Kidney (tissue), 14 donors: Measurements from ENCODE around the gene PDX1. TPM values are rescaled to one million over a fixed set of nuclear protein-coding genes. Genes with fewer than 3 reads are reported as not detected.

Experiments
- DNase-seq, 5 donors: peaks; one replicate each; pipeline ENCODE4 v3.0.0-alpha.2; 2013 to 2020
- FAIRE-seq: peaks from 2 replicates; lab custom pipeline; 2012; peaks lifted over from hg19 to GRCh38; lab: Jason Lieb, UNC
- H3K27ac ChIP-seq, 2 donors: one replicate each; pipeline ENCODE4 v1.7.0; 2013; ENCODE audit warnings: low read depth in 2 of 2, low read length in 2 of 2, inconsistent platforms in 1 of 2
- H3K27me3 ChIP-seq: one replicate; pipeline ENCODE4 v1.7.1; 2013; ENCODE audit warnings: low read length, inconsistent platforms; ENCODE audit not compliant: control insufficient read depth, insufficient read depth
- H3K36me3 ChIP-seq, 3 donors: one replicate each; pipeline versions ENCODE4 v1.7.0 to v1.7.1; 2013; ENCODE audit warnings: low read length in 3 of 3, control low read depth in 1 of 3, inconsistent platforms in 1 of 3; ENCODE audit not compliant: insufficient read depth in 3 of 3, control insufficient read depth in 2 of 3
- H3K4me1 ChIP-seq, 3 donors: one replicate each; pipeline versions ENCODE4 v1.7.0 to v1.7.1; 2013; ENCODE audit warnings: low read length in 3 of 3, inconsistent platforms in 1 of 3, low read depth in 1 of 3; ENCODE audit not compliant: control insufficient read depth in 2 of 3, insufficient read depth in 2 of 3
- H3K4me3 ChIP-seq, 3 donors: one replicate each; pipeline versions ENCODE4 v1.7.0 to v1.8.1; 2013; ENCODE audit warnings: low read length in 3 of 3, control low read depth in 1 of 3, inconsistent platforms in 1 of 3
- H3K9ac ChIP-seq, 3 donors: one replicate each; pipeline versions ENCODE4 v1.7.0 to v1.7.1; 2013; ENCODE audit warnings: low read length in 3 of 3, control low read depth in 1 of 3, inconsistent platforms in 1 of 3
- H3K9me3 ChIP-seq, 3 donors: one replicate each; pipeline versions ENCODE4 v1.7.0 to v1.7.1; 2013; ENCODE audit warnings: low read length in 3 of 3, control low read depth in 1 of 3, inconsistent platforms in 1 of 3; ENCODE audit not compliant: control insufficient read depth in 2 of 3, insufficient read depth in 1 of 3
- CTCF ChIP-seq: IDR thresholded peaks from 3 replicates; pipeline ENCODE4 v1.5.1; 2012; ENCODE audit warnings: mild to moderate bottlenecking, moderate library complexity, borderline replicate concordance; ENCODE audit not compliant: insufficient read depth; ENCODE audit errors: extremely low read depth
- intact Hi-C: fragments of 100-400 bp; cut with DNase I; formaldehyde crosslinking; loops from one replicate; pipeline ENCODE4 v1.11.1; 2022
- polyA plus RNA-seq: library from polyadenylated mRNA; stranded (reverse); fragments of 350-450 nt; fragmentation: Illumina TruSeq; extraction: RNeasy Lipid Tissue Mini Kit (QIAGEN cat#74804); gene quantifications from one replicate; pipeline ENCODE4 v1.2.3, GENCODE V29; 2014; ENCODE audit warnings: low read depth, low replicate concordance; ENCODE audit not compliant: insufficient read depth
- total RNA-seq: library from RNA; stranded (reverse); fragmentation: NEBNext Ultra II Directional; extraction: Animal tissue kit (Norgen Biotek cat#: 25700); gene quantifications from one replicate; pipeline ENCODE4 v1.2.1, GENCODE V29; 2021
- donor health status: control.
- donor health status: control.
- donor health status: control.
- donor health status: control.
- donor health status: control.
- donor health status: DM: yes; HTN: yes; CAD: no.
- donor health status: Normal renal cell carcinoma (clear cell type).

The PDX1 gene
- total and polyA plus RNA-seq, 2 donors from 2014 or later: not detected

GRCh38 chr13:27909378-27909777 is 10.4 kb upstream of the PDX1 start:
- Histone ChIP-seq H3K27me3 (peaks cover 23% of the 10 kb centered on the region), H3K9me3 (no peaks in the 10 kb centered on the region), H3K4me1 (no peaks in the 10 kb centered on the region), H3K4me3 (no peak overlapping the region), H3K36me3 (no peaks in the 10 kb centered on the region), H3K9ac (no peak overlapping the region), H3K27ac (no peak overlapping the region)
- intact Hi-C loops: no loop called here
- TF ChIP-seq CTCF: no peak
- FAIRE-seq (no peak), DNase-seq (no peak)

GRCh38 chr13:27911521-27911920 is 8.3 kb upstream of the PDX1 start:
- FAIRE-seq: no peak
- Histone ChIP-seq H3K4me3 (no peak overlapping the region), H3K36me3 (no peaks in the 10 kb centered on the region), H3K4me1 (no peaks in the 10 kb centered on the region), H3K9ac (no peak overlapping the region), H3K9me3 (no peaks in the 10 kb centered on the region), H3K27ac (no peak overlapping the region), H3K27me3 (peaks cover 34% of the 10 kb centered on the region)
- intact Hi-C loops: no loop called here
- no peak for TF ChIP-seq CTCF
- DNase-seq: no peak

- no peak overlapping the region for H3K27ac ChIP-seq
- peaks cover 0 to 2% (median 0%) of the 10 kb centered on the region in 3 donors for H3K4me1 ChIP-seq
- H3K4me3 ChIP-seq: no peak overlapping the region
- intact Hi-C loops: no loop called here
- DNase-seq: no peak
- H3K9me3 ChIP-seq: no peaks in the 10 kb centered on the region
- peaks cover 41% of the 10 kb centered on the region for H3K27me3 ChIP-seq
- no peak for FAIRE-seq
- no peak overlapping the region for H3K9ac ChIP-seq
- H3K36me3 ChIP-seq: no peaks in the 10 kb centered on the region
- TF ChIP-seq CTCF: no peak
Observed at GRCh38 chr13:27913160-27913559, 6.6 kb upstream of the PDX1 start.
